Sigmoid colon (tissue), 3 donors: ENCODE measurements around the gene AVP.

Source experiments
- CTCF ChIP-seq, 4 experiments: fragments of 450-650 bp in 3 of 4; fragments of 200-600 bp in 1 of 4; IDR thresholded peaks; one replicate each; pipeline ENCODE4 v1.5.1; 2016 to 2019; ENCODE audit warnings: antibody characterized with exemption in 4 of 4, mild to moderate bottlenecking in 3 of 4, moderate library complexity in 2 of 4
- POLR2A ChIP-seq, 2 donors: fragments of 450-650 bp; IDR thresholded peaks; one replicate each; pipeline ENCODE4 v1.6.1; 2016; ENCODE audit warnings: antibody characterized with exemption in 2 of 2, mild to moderate bottlenecking in 2 of 2, moderate library complexity in 2 of 2

GRCh38 chr20:3040086-3040485, 44.4 kb downstream of the AVP start:
- TF ChIP-seq CTCF (IDR thresholded peaks at IDR 0.05) (no peak), POLR2A (IDR thresholded peaks at IDR 0.05) (no peak)
